Activated CD4-positive, alpha-beta T cell treated with anti-CD3 and anti-CD28 coated beads for 48 hours (primary cell): ENCODE results near the gene ACSL4.
"Not testable (repeated sequence)": the region's sequence is repeated elsewhere in the genome, so short reads cannot be mapped to it uniquely, and the experiment has no call there.

ENCODE experiments used
- DNase-seq: peaks from one replicate; pipeline ENCODE4 v3.0.0-alpha.2; 2020

Gene ACSL4

DNA sequence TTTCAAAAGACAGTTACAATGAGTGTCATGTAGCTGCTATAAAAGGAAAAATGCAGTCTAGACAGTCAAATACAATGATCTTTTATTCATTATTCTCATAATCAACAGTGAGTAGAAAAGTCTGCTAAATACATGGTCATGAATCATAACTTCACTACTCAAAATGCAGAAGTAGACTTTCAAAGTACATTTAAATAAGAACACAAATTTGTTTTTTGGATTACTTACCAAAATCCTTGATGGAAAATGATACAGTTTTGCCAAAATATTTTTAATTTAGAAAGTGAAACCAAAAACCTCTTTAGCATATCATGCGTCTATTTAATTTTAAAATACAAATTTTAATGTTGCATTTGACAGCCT lies 4.9 kb downstream of the ACSL4 start:
- no peak for DNase-seq

DNA sequence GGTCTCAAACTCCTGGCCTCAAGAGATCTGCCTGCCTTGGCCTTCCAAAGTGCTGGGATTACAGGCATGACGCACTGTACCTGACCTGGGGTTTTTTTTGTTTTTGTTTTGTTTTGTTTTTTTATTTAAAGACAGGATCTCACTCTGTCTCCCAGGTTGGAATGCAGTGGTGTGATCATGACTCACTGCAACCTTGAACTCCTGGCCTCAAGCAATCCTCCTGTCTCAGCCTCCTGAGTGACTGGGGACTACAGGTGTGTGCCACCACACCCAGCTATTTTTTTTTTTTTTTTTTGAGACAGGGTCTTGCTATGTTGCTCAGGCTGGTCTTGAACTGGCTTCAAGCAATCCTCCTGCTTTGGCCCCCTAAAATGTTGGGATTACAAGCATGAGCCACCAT lies 8.1 kb downstream of the ACSL4 start:
- not testable (repeated sequence) for DNase-seq

DNA sequence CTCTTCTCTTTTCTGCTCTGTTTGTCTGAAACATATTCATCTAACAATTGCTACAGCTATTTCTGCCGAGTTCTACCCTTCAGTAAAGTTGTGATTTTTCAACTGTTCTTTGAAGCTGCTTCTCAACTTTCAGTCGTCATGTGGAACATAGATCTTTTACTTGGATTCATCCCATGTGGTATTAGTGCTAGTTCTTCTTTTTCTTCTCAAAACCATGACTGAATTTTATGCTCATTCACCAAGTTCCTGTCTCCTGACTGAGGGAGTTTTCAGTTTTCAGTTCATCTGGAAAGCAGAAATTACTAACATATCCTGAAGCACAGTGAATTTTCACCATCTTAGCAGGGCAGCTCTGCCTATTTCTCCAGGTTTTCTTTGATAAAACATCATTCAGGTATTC lies 12.1 kb downstream of the ACSL4 start:
- no peak for DNase-seq

DNA sequence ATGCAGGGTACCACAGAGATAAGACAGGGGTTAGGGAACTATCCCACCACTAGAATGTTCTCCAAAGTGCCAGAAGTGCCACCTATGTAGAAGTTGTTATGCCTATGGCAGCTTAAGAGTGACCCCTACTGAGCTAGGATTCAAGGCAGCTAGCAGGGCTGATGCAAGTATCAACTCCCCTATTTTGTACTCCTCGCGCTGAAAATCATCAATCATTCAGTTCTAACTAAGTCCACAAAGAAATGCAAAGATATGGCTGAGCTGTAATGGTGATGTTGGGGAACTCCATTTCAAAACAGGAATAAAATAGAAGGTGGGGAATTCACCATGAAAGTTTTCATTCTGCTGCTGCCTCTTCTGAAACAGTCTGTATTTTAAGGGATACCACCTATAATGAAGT lies 13.8 kb downstream of the ACSL4 start:
- no peak for DNase-seq

DNA sequence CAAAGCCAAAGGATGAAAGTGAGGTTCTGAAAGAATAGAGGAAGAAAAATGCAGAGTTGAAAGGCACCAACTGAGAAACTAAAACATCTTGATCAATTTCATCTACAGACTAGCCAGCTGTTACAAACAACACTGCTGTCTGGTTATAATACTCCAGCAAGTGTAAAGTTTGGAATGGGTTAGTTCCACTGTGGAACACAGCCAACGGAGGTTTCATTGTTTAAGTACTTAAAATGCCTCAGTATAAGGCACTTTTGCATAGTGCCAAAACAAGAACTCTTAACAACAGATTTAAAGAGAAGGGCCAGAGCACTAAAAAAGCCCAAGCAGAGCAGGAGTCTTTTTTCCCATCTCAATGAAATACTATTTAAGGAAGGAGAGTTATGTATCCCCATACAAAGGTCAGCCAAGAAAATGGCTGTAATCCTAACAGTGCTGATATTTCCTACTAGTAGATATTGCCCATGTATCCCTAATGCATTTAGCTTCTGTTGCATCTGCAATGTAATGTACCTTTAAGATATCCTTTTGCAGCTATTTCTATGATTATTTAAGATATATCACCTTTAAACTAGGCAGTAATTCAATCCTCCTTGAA lies 16.5 kb downstream of the ACSL4 start:
- DNase-seq = no peak

DNA sequence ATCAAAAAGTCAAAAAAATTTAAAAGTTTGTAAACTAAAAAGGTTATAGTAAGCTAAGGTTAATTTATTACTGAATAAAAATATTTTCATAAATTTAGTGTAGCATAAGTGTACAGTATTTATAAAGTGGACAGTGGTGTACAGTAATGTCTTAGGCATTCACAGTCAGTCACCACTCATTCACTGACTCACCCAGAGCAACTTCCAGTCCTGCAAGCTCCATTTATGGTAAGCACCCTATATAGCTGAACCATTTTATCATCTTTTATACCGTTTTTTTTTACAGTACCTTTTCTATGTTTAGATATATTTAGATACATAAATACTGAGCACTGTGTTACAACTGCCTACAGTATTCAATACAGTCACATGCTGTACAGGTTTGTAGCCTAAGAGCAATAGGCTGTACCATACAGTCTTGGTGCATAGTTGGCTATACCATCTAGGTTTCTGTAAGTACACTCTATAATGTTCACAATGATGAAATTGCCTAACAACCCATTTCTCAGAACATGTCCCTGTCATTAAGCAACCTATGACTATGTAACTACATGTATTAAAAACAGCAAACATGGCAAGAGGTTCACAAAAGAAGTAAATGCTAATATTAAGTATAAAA lies 18.6 kb downstream of the ACSL4 start:
- no peak for DNase-seq

DNA sequence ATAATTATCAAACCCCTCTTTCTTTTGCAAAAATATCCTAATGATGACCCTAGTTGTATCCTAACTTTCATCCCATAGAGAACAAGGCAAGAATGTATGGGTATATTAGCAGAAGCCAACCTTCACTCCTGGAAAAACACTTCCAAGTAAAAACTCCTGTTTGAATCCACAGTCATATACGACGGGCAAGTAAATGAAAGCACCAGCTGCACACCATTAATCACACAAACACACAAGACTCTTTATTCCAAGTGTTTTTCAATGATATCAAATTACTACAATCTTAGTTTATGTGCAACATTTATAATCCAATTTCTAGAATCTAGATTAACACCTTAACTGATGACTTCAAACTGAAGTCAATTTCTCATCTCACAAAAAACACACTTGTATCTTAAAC lies 22.9 kb downstream of the ACSL4 start:
- DNase-seq = no peak

DNA sequence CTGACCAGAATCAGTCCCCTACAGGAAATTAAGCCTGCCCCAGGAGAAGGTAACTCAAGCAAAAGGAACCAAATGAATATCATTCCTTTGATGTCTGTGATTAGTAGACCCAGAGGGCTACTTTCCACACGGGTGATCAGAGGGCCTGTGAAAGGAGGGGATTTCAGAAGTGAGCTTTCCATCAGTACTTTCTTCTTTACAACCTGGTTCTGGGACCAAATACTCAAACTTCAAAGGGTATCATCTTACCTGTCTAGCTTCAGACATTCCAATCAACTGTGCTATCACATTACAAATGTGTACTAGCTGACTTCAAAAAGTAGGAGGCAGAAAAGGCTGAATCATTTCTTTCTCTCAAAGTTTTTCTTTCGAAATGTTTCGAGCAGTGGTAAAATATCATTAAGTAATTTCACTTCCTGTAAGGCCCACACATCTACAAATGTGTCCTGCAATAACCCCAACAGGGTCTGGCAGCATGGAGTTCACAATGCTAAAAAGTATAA lies 23.9 kb downstream of the ACSL4 start:
- no peak for DNase-seq

DNA sequence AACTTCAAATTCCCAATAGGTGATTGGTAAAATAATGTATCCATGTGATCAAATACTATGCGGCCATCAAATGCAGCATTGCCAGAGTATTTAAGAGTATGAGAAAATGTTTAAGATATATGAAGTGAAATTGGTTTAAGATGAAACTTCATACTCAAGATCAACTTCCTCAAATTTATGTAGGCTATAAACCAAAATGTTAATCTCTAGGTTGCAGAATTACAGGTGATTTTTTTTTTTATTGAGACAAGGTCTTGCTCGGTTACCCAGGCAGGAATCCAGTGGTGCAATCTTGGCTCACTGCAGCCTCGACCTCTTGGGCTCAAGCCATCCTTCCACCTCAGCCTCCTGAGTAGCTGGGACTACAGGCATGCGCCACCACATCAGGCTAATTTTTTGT lies 25.3 kb downstream of the ACSL4 start:
- no peak for DNase-seq

DNA sequence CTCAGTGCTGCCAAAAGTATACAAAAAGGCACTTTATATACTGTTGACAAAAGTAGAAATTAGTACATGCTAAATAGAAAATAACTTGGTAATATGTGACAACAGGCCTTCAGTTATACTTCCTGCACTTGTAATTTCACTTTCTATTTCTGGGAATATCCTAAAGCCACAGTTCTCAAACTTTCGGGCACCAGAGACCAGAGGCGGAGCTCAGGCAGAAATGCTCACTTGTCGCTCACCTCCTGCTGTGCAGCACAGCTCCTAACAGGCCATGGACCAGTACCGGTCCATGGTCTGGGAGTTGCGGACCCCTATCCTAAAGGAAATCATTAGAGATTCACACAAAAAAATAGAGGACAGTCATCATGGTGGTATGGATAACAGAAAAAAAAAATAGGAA lies 25.7 kb downstream of the ACSL4 start:
- no peak for DNase-seq

DNA sequence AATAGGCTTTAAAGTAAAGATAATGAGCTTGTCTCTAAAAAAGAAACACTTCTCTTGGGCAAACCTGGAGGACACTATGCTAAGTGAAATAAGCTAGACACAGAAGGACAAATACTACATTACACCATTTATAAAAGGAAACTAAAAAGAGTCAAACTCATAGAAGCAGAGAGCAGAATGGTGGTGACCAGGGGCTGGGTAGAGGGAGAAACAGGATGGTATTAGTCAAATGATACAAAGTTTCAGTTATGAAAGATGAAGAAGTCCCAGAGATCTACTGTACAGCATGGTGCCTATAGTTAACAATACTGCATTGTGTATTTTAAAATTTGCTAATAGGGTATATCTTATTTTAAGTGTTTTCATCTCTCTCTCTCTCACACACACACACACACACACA lies 28.5 kb downstream of the ACSL4 start:
- DNase-seq = no peak

DNA sequence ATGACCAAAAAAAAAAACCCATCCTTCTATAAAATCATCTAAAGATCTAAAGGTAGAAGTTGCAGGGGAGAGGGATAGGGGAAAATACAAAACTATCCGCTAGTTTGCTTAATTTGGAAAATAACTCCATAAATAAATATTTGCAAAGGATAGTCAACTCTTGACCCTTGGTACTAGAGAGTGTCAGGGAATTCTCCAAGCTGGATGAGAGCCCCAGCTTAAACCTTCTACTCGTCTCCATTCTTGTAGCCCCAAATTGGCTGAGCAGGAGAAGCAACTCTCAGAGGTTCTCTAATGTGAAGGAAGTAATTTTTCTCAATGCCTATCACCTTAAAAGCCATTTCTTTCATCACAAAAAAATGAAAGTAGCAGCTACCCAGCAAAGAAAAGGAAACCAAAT lies 35.2 kb downstream of the ACSL4 start:
- DNase-seq = no peak

DNA sequence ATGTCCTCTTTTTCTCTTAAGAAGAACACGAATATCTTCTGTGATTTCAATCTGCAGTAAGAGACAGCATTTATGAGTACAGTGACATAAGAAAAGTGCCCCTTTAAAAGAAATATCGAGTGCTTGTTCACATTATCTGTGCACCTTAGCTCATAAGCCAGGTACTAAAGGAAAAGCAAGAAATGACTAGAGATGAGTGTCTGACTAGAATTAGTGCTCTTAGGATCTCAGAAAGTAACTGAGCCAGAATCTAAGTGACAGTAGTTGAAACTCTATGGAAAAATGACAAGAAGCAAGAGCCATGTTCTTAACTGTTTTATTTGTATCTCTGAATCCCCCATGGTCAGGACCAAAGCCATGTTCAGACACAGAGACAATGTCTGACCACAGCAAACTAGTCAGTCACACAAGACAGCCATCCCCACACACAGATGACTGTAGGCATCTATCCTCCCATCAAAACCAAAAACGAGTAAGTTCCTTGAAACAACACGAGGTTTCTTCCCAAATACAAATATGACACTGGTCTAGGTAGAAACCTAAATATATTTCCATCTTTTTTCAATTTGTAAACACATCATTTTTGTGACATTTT lies 36.8 kb downstream of the ACSL4 start:
- no peak for DNase-seq

DNA sequence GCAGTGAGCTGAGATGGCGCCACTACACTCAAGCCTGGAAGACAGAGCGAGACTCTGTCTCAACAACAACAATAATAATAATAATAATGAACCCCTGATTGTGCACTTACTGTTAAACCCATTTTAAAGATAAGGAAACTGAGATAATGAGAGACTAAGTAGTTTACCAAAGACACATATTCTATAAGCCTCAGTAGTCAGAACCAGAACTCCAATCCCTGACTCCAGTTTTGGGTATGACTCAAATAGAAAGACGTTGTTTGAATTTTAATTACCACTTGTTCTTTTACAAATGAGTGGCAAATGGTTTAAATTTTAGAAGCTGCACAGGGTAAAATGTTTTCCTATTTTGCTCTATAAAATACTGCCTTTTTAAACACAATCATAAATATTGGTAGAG lies 37.4 kb downstream of the ACSL4 start:
- DNase-seq = no peak

DNA sequence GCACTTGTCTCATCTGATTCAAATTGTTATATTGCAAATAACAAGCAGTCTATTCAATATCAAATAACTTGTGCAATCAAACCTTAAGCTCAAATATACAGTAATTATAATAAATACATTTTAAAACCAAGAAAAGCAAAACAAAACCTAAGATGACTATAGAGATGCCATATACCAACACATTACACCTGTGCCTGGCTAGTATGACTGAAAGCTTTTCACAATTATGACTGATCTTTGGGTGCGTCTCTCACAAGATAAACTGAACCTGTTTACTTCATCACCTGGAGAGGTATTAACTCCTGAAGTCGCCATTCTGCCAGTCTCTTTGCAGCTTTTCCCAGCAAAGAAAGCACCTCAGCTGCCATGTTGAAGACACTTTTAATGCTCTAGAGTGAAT lies 41.3 kb downstream of the ACSL4 start:
- DNase-seq = no peak

DNA sequence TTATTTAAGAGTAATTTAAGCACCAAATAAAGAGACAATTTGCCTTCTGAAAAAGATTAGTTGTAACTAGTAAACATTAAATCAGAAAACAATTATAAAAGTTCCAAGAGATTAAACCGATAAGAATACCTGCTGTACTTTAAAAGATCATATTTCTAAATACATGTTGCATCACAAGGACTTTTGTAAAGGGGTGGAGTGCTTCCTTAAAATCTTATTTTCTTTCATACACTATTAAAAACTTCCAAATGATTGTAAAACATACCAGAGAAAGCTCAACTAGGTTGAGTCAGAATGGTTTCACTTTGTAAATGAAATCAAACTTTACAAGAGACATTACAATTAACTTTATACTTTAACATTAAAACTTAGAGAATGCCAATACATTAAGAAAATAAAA lies 41.8 kb downstream of the ACSL4 start:
- DNase-seq = no peak

DNA sequence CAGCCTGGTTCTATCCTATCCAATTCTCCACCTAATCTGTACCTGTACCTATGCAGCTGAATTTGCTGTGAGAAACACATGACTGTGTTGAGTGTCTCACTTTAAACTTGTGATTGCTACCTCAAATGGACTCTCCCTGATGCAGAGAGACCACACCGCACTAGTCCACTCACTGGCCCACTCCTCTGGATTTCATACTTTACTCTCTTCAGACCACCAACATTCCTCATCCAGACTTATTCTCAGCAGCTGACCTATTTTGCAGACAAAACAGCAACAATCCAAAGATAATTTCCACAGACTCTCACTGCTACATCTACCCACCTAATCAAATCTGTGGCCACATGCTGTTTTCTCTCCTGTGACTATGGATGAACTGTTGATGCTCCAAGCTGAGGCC lies 45.2 kb downstream of the ACSL4 start:
- no peak for DNase-seq

DNA sequence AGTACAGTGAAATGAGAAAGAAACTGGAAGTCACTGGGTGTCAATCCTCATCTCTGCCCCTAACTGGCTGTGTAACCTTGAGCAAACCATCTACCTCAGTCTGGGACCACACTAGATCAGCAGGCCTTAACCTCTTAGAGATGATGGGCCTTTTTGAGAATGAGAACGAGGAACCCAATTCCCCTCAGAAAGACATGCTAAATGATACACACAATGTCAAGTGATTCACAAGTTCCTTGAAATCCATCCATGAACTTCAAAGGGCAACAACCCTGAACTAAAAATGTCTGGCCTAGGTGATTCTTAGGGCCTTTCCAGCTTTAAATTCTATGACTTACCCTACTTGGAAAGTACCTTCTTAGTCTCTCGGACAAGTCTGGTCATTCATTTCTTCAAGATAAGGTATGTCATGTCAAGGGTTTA lies 47.4 kb downstream of the ACSL4 start:
- DNase-seq = no peak

DNA sequence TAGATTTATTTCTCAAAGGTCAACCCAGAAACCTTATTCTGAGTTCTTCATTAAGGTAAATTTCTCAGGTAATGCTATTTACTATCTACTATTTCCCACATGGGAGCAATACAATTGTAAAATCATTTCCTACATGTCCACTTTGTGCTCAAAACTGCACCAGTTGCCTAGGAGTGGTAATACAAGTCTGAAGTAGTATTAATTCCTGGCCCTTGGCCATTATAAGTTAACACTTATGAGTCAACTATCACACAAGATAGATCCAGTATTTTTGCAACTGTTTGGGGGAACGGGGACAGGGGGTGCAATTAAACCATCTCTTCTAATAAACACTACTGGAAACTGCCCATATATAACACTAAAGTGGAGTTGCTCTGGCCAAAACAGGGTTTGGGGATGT lies 48.9 kb downstream of the ACSL4 start:
- no peak for DNase-seq

DNA sequence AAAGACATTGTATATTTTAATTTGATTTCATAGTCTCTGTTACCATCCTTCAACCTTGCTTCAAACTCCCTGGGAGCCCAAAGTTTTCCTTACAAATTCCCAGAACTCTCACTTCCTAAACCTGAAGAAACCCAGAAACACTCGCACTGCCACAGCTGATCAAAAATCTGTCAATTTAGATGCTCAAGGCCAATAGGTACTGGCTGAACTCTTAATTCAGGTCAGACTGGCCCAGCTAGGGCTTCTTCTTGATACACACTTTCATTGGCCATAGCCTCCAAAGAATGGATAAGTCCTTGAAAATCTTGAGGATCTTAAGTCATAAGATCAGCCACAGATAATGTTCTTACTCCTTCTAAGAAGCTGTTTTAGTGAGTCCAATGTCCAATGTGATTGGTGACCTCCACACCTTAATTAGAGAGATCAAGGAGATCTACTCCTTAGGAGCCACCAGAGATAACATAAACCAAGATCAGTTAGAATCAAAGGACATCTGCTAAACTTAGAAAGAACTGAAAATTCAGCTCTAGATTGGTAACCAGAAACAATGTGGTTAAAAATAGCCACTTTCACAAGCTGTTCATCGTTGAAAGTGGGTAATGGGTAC lies 51.5 kb downstream of the ACSL4 start:
- DNase-seq = no peak

DNA sequence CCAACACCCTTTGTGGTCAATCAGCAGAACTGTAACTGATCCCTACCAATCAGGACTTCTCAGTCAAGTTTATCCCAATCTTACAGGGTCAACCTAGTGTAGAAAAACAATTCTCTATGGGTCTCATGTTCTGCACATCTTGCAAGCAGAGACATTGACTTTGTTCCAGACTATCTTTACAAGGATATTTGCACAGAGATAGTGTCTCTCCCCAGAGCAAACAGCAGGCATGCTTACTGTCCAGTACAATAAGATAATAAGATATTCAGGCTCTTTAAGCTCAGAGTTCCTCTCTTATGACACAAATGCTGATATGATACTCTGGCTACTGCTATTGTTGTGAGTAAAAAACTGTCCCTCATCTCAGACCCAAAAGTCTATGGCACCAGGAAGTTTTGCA lies 53.2 kb downstream of the ACSL4 start:
- DNase-seq = no peak

DNA sequence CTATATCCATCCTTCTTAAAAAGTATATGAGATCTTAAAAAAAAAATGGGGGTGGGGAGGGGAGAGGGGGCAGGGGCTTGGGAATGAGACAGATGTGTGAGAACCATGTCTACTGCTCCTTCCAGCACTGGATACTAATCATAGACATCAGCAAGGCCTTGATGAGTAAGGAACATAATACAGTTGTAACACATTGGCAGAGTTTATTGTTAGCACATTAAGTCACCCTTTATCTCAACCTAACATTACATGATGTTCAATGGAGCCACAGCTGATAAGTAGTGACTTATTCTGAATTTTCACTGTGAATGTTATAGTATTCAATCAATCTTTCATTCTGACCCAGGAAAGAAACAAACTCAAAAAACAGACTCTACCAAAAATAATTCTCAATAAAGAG lies 60.8 kb downstream of the ACSL4 start:
- no peak for DNase-seq

DNA sequence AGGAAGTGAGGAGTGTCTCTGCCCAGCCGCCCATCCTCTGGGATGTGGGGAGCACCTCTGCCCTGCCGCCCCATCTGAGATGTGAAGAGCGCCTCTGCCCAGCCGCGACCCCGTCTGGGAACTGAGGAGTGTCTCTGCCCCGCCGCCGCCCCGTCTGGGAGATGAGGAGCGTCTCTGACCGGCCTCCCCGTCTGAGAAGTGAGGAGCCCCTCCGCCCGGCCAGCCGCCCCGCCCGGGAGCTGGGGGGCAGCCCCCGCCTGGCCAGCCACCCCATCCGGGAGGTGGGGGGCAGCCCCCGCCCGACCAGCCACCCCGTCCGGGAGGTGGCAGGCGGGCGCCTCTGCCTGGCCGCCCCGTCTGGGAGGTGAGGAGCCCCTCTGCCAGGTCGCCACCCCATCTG lies 61.9 kb downstream of the ACSL4 start:
- not testable (repeated sequence) for DNase-seq

DNA sequence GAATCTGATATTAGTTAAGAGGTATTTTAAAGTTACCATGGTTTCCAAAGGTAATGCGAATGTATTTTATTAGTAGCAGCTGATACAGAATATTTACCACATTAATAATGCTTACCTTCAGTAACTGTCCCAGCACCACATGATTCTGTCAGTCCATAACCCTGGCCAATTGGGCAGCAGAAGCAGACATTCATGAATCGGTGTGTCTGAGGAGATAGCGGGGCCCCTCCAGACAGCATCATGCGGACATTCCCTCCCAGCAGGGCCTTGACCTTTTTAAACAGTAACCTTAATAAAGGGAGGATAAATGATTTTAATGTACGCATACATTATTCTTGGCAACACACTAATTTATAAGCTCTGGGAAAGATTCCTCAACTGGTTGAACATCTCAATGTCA lies 65.1 kb downstream of the ACSL4 start:
- no peak for DNase-seq
